ENCODE results near the gene GTF2IRD1.

GTF2IRD1 gene

DNA sequence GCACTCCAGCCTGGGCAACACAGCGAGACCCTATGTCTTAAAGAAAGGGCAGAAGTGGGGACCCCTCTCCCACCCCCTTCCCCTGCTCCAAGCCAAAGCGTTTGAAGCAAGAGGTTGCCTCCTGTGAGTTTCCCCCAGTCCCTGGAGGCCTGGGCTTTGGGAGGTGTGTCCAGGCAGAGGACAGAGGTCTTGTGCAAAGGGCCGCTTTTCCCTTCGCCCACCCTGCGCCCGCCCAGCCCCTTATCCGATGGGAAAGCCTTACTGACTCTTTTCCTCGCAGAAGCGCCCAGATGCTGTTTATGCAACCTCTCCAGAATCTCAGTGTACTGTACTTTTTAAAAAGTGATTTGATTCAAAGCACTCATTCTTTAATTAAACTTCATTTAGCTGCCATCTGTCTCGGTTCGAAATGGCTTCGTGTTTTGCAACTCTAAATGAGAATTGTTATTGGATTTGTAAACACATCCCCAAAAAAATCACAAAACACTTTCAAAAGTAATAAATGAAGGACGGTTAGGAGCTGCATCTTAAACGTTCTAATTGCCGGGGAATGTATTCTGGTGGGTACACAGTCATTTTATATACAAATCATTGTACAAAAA lies 153.3 kb downstream of the GTF2IRD1 start:
- TF ChIP-seq SIN3A (IDR thresholded peaks at IDR 0.05; ENCODE audit: borderline replicate concordance, insufficient read depth, low read length) (no peak), TAF1 (IDR thresholded peaks at IDR 0.05; ENCODE audit: borderline replicate concordance, insufficient read depth, low read length) (no peak), POLR2AphosphoS5 (IDR thresholded peaks at IDR 0.05; ENCODE audit: low read depth, low read length) (no peak)

DNA sequence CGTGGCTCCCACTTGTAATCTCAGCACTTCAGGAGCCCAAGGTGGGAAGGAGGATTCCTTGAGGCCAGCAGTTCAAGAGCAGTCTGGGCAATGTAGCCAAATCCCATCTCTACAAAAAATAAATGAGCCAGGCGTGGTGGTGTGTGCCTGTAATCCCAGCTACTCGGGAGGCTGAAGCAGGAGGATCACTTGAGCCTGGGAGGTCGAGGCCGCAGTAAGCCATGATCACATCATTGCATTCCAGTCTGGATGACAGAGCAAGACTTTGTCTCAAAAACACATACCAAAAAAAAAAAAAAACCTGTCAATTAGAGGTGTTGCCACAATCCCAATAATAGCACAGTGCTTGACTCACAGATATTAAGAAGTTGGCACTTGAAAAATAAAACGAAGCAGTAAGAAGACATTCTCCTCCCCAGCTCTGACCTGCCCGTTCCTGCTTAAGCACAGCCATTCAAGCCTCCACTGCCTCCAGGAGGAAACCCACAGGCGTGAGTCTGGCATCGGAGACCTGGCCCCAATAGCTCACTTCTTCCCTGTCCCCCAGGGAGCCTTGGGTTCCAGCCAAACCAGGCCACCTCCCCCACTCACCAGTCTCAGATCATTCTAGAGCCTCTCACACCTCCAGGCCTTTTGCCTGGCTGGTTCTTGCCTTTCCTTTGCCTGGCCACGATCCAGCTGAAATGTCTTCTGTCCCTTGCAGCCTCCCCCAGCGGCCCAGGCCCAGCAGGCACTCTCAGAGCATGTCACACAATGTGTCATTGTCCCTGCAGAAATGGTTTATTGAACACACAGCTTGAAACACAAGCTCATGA lies 158.5 kb downstream of the GTF2IRD1 start:
- TF ChIP-seq TAF1 (IDR thresholded peaks at IDR 0.05; ENCODE audit: borderline replicate concordance, insufficient read depth, low read length) (peak; percentile 1; the same call in 1 of the 2 replicates), SIN3A (IDR thresholded peaks at IDR 0.05; ENCODE audit: borderline replicate concordance, insufficient read depth, low read length) (no peak)

DNA sequence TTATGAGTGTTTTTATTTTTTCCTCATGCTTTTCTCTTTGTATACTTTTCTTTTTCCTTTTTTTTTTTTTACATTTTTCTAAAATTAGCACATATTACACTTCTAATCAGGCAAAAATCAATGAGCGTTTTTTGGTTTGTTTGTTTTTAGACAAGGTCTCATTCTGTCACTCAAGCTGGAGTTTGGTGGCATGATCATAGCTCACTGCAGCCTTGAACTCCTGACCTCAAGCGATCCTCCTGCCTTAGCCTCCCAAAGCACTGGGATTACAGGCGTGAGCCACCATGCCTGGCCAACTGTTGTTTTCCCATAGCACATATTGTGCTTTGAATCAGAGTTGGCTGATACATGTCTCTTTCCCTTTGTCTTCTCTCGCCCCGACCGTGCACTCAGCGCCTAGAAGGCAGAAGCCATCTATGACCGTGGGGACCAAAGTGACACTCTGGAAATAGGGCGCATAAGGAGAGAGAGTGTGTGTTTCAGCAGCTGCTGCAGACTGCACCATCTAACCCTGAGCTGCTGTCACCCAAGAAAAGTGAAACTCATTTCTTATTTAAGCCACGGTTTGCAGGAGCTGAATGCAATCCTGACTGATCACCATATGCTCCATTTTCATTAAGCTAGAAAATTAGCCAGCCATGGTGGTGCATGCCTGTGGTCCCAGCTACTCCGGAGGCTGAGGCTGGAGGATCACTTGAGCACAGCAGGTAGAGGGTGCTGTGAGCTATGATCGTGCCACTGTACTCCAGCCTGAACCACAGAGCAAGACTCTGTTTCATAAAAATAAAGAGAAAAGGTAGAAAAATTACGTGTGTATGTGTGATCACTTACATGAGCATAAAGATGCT lies 162.5 kb downstream of the GTF2IRD1 start:
- TF ChIP-seq SIN3A (IDR thresholded peaks at IDR 0.05; ENCODE audit: borderline replicate concordance, insufficient read depth, low read length), result no peak
- no peak for TF ChIP-seq FOXP2 (optimal IDR thresholded peaks at IDR 0.05; ENCODE audit: borderline replicate concordance, extremely low read depth, extremely low read length, insufficient read depth)
- TF ChIP-seq POLR2AphosphoS5 (IDR thresholded peaks at IDR 0.05; ENCODE audit: low read depth, low read length), result no peak
- TF ChIP-seq, protein P1, sequence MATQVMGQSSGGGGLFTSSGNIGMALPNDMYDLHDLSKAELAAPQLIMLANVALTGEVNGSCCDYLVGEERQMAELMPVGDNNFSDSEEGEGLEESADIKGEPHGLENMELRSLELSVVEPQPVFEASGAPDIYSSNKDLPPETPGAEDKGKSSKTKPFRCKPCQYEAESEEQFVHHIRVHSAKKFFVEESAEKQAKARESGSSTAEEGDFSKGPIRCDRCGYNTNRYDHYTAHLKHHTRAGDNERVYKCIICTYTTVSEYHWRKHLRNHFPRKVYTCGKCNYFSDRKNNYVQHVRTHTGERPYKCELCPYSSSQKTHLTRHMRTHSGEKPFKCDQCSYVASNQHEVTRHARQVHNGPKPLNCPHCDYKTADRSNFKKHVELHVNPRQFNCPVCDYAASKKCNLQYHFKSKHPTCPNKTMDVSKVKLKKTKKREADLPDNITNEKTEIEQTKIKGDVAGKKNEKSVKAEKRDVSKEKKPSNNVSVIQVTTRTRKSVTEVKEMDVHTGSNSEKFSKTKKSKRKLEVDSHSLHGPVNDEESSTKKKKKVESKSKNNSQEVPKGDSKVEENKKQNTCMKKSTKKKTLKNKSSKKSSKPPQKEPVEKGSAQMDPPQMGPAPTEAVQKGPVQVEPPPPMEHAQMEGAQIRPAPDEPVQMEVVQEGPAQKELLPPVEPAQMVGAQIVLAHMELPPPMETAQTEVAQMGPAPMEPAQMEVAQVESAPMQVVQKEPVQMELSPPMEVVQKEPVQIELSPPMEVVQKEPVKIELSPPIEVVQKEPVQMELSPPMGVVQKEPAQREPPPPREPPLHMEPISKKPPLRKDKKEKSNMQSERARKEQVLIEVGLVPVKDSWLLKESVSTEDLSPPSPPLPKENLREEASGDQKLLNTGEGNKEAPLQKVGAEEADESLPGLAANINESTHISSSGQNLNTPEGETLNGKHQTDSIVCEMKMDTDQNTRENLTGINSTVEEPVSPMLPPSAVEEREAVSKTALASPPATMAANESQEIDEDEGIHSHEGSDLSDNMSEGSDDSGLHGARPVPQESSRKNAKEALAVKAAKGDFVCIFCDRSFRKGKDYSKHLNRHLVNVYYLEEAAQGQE (IDR thresholded peaks at IDR 0.05; ENCODE audit: insufficient read depth in 1 of 2, low read depth in 2 of 2, low read length in 2 of 2), result no peak
- no peak for TF ChIP-seq TAF1 (IDR thresholded peaks at IDR 0.05; ENCODE audit: borderline replicate concordance, insufficient read depth, low read length)

DNA sequence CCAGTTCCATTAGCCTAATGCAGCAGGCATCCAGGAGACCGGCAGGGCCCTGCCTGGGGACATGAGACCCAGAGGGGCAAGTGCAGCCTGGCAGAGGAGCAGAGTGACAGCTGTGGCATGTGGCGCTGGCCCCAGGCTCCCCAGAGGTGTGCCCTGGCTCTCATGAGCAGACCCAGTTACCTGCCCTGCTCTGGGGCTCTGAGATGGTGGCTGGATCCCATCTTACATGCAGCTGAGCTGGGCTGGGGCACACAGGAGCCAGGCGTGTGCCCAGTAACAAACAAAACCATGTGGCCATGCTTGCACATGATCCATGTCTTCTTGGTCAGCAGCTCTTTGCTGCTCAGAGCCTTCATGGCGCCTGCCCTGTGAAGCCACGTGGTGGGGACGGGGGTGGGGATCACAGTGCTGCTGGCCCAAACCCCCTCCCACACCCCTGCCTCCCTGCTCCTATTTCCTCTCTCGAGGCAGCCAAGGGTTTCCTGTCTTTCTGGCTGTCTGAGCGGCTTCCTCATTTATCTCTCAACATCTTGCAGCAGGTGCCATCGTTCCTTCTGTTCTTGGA lies 163.6 kb downstream of the GTF2IRD1 start:
- TF ChIP-seq SIN3A (IDR thresholded peaks at IDR 0.05; ENCODE audit: borderline replicate concordance, insufficient read depth, low read length) (no peak), FOXP2 (optimal IDR thresholded peaks at IDR 0.05; ENCODE audit: borderline replicate concordance, extremely low read depth, extremely low read length, insufficient read depth) (peak; percentile 72)

DNA sequence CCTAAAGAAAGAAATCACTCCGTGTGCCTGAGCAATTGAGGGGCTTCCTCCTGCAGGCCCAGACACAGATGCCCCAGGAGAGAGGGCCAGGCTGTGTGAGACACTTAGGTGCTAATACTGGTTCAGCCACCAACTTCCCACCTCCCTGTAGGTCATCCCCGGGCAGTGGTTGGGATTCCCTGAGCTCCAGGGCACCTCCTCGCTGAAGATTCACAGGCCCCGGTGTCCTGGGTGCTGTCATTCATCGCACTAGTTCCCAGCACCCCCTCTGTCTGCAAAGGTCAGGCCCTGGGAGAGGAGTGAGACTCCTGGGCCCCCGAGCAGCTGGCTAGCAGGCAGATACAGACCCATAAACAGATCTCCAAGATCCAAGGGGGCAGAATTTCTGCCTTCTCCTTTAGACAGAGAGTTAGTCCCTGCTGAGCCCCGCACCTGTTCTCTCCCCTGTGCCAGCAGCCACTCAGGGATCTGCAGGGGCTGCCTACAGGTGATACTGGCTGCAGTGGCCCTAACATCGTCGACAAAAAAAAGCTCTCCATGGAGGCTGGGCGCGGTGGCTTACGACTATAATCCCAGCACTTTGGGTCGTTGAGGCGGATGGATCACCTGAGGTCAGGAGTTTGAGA lies 165.6 kb downstream of the GTF2IRD1 start:
- TF ChIP-seq, protein P1 (IDR thresholded peaks at IDR 0.05; ENCODE audit: insufficient read depth in 1 of 2, low read depth in 2 of 2, low read length in 2 of 2), result no peak
- TF ChIP-seq SIN3A (IDR thresholded peaks at IDR 0.05; ENCODE audit: borderline replicate concordance, insufficient read depth, low read length) (no peak), FOXP2 (optimal IDR thresholded peaks at IDR 0.05; ENCODE audit: borderline replicate concordance, extremely low read depth, extremely low read length, insufficient read depth) (no peak), TAF1 (IDR thresholded peaks at IDR 0.05; ENCODE audit: borderline replicate concordance, insufficient read depth, low read length) (no peak), POLR2AphosphoS5 (IDR thresholded peaks at IDR 0.05; ENCODE audit: low read depth, low read length) (no peak)

DNA sequence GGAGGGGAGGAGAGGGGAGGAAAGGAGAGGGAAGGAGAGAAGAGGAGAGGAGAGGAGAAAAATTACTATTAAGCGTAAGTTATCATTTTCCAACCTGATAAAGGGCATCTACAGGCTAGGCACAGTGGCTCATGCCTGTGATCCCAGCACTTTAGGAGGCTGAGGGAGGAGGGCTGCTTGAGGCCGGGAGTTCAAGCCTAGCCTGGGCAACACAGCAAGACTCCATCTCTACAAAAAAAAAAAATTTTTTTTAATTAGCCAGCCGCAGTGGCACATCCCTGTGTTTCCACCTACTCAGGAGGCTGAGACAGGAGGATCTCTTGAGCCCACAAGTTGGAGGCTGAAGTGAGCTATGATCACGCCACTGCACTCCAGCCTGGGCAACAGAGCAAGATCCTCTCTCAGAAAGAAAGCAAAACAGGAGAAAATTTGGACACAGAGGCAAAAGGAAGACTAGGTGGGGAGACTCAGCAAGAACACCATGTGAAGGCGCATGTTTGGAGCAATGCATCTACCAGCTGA lies 168.6 kb downstream of the GTF2IRD1 start:
- TF ChIP-seq, protein P1 (IDR thresholded peaks at IDR 0.05; ENCODE audit: insufficient read depth in 1 of 2, low read depth in 2 of 2, low read length in 2 of 2), result no peak
- TF ChIP-seq FOXP2 (optimal IDR thresholded peaks at IDR 0.05; ENCODE audit: borderline replicate concordance, extremely low read depth, extremely low read length, insufficient read depth), result no peak
- TF ChIP-seq SIN3A (IDR thresholded peaks at IDR 0.05; ENCODE audit: borderline replicate concordance, insufficient read depth, low read length), result no peak
- TF ChIP-seq POLR2AphosphoS5 (IDR thresholded peaks at IDR 0.05; ENCODE audit: low read depth, low read length), result no peak
- TF ChIP-seq TAF1 (IDR thresholded peaks at IDR 0.05; ENCODE audit: borderline replicate concordance, insufficient read depth, low read length), result no peak

Measured in PFSK-1 (cell line).